H9 (cell line): Measurements from ENCODE around the gene FAM24B. TPM values are rescaled to one million over a fixed set of nuclear protein-coding genes. Genes with fewer than 3 reads are reported as not detected.
"Not testable (repeated sequence)": the region's sequence is repeated elsewhere in the genome, so short reads cannot be mapped to it uniquely, and the experiment has no call there.

Experiments used
- DNase-seq: peaks from one replicate; pipeline ENCODE4 v3.0.0-alpha.2; 2017
- H2AFZ ChIP-seq: one replicate; pipeline ENCODE4 v1.6.1; 2013; ENCODE audit warnings: mild to moderate bottlenecking, low read length, control low read depth, moderate library complexity
- H2AK5ac ChIP-seq: 2 replicates; pipeline ENCODE4 v1.6.1; 2013; ENCODE audit warnings: low read length, control low read depth, mixed read lengths; ENCODE audit not compliant: insufficient read length
- H2BK120ac ChIP-seq: one replicate; pipeline ENCODE4 v1.6.1; 2013; ENCODE audit warnings: low read depth, mild to moderate bottlenecking, low read length, control low read depth, inconsistent platforms; ENCODE audit not compliant: poor library complexity, severe bottlenecking
- H2BK12ac ChIP-seq: 2 replicates; pipeline ENCODE4 v1.6.1; 2013; ENCODE audit warnings: low read length, control low read depth, mixed read lengths, low read depth; ENCODE audit not compliant: insufficient read length
- H2BK15ac ChIP-seq: 2 replicates; pipeline ENCODE4 v1.6.1; 2013; ENCODE audit warnings: low read depth, low read length, control low read depth
- H2BK20ac ChIP-seq: one replicate; pipeline ENCODE4 v1.6.1; 2013; ENCODE audit warnings: low read depth, mild to moderate bottlenecking, low read length, control low read depth, inconsistent platforms; ENCODE audit not compliant: poor library complexity, severe bottlenecking
- H2BK5ac ChIP-seq: 2 replicates; pipeline ENCODE4 v1.6.1; 2013; ENCODE audit warnings: low read length, control low read depth, mixed read lengths; ENCODE audit not compliant: insufficient read length
- H3K14ac ChIP-seq: 2 replicates; pipeline ENCODE4 v1.6.1; 2013; ENCODE audit warnings: low read length, control low read depth; ENCODE audit not compliant: insufficient read depth
- H3K18ac ChIP-seq: 2 replicates; pipeline ENCODE4 v1.6.1; 2013; ENCODE audit warnings: low read depth, mild to moderate bottlenecking, mixed read lengths, low read length, control low read depth; ENCODE audit not compliant: insufficient read length
- H3K23ac ChIP-seq: 2 replicates; pipeline ENCODE4 v1.6.1; 2013; ENCODE audit warnings: low read length, control low read depth, mixed read lengths, low read depth; ENCODE audit not compliant: insufficient read length
- H3K23me2 ChIP-seq: 2 replicates; pipeline ENCODE4 v1.6.1; 2013; ENCODE audit warnings: low read depth, mild to moderate bottlenecking, mixed read lengths, low read length, control low read depth; ENCODE audit not compliant: insufficient read length, poor library complexity, severe bottlenecking
- H3K27ac ChIP-seq: 2 replicates; pipeline ENCODE4 v1.5.1; 2013; ENCODE audit warnings: low read length, control low read depth, mixed read lengths, low read depth; ENCODE audit not compliant: insufficient read length
- H3K27me3 ChIP-seq: 2 replicates; pipeline ENCODE4 v1.6.1; 2013; ENCODE audit warnings: low read length, control low read depth, inconsistent platforms; ENCODE audit not compliant: insufficient read depth
- H3K4ac ChIP-seq: 2 replicates; pipeline ENCODE4 v1.6.1; 2013; ENCODE audit warnings: low read depth, mild to moderate bottlenecking, control low read depth, inconsistent platforms, low read length, moderate library complexity
- H3K4me1 ChIP-seq: 2 replicates; pipeline ENCODE4 v1.6.1; 2013; ENCODE audit warnings: low read length, control low read depth, inconsistent platforms; ENCODE audit not compliant: insufficient read depth
- H3K4me2 ChIP-seq: 2 replicates; pipeline ENCODE4 v1.6.1; 2013; ENCODE audit warnings: low read length, control low read depth, mixed read lengths; ENCODE audit not compliant: insufficient read length, insufficient read depth
- H3K56ac ChIP-seq: 2 replicates; pipeline ENCODE4 v1.6.1; 2013; ENCODE audit warnings: low read depth, mild to moderate bottlenecking, mixed read lengths, low read length, control low read depth; ENCODE audit not compliant: insufficient read length
- H3K79me1 ChIP-seq: 2 replicates; pipeline ENCODE4 v1.6.1; 2013; ENCODE audit warnings: low read depth, mild to moderate bottlenecking, moderate library complexity, low read length, control low read depth, inconsistent platforms; ENCODE audit not compliant: insufficient read depth, poor library complexity, severe bottlenecking
- H3K79me2 ChIP-seq: 2 replicates; pipeline ENCODE4 v1.6.1; 2013; ENCODE audit warnings: low read length, control low read depth, inconsistent platforms; ENCODE audit not compliant: insufficient read depth
- H3K9ac ChIP-seq: 2 replicates; pipeline ENCODE4 v1.6.1; 2013; ENCODE audit warnings: low read length, control low read depth, mixed read lengths; ENCODE audit not compliant: insufficient read length; ENCODE audit errors: extremely low read depth
- H3K9me3 ChIP-seq: one replicate; pipeline ENCODE4 v1.6.1; 2013; ENCODE audit warnings: low read depth, low read length, inconsistent platforms; ENCODE audit not compliant: control insufficient read depth
- H3T11ph ChIP-seq: one replicate; pipeline ENCODE4 v1.6.1; 2013; ENCODE audit warnings: mild to moderate bottlenecking, low read length, control low read depth, inconsistent platforms
- H4K20me1 ChIP-seq: one replicate; pipeline ENCODE4 v1.6.1; 2013; ENCODE audit not compliant: control insufficient read depth, insufficient read length, insufficient read depth
- H4K5ac ChIP-seq: 2 replicates; pipeline ENCODE4 v1.6.1; 2013; ENCODE audit warnings: low read depth, mild to moderate bottlenecking, mixed read lengths, low read length, control low read depth; ENCODE audit not compliant: insufficient read length
- H4K8ac ChIP-seq: replicated peaks from 2 replicates; pipeline ENCODE4 v1.6.1; 2013; ENCODE audit warnings: low read length, control low read depth, mixed read lengths, low read depth; ENCODE audit not compliant: insufficient read length
- H4K91ac ChIP-seq: 2 replicates; pipeline ENCODE4 v1.6.1; 2013; ENCODE audit warnings: low read depth, mild to moderate bottlenecking, moderate library complexity, mixed read lengths, low read length, control low read depth; ENCODE audit not compliant: insufficient read length
- H3K27ac Mint-ChIP-seq, 3 experiments: 2 replicates in 2 of 3; 3 replicates in 1 of 3; pipeline ENCODE4 v1.8.0; 2020 to 2021; ENCODE audit warnings: mixed read lengths in 3 of 3, mild to moderate bottlenecking in 1 of 3, moderate library complexity in 1 of 3
- H3K27me3 Mint-ChIP-seq: 2 replicates; pipeline ENCODE4 v1.8.0; 2021; ENCODE audit warnings: low read depth, mild to moderate bottlenecking, moderate library complexity, mixed read lengths
- H3K36me3 Mint-ChIP-seq, 3 experiments: 2 replicates in 2 of 3; 3 replicates in 1 of 3; pipeline ENCODE4 v1.8.0; 2020 to 2021; ENCODE audit warnings: low read depth in 3 of 3, mixed read lengths in 3 of 3; ENCODE audit not compliant: insufficient read depth in 1 of 3
- H3K4me1 Mint-ChIP-seq, 2 experiments: 2 replicates each; pipeline ENCODE4 v1.8.0; 2020; ENCODE audit warnings: mixed read lengths in 2 of 2
- H3K4me3 Mint-ChIP-seq, 2 experiments: 2 replicates in 1 of 2; 3 replicates in 1 of 2; pipeline ENCODE4 v1.8.0; 2020 to 2021; ENCODE audit warnings: mild to moderate bottlenecking in 2 of 2, mixed read lengths in 2 of 2, moderate library complexity in 1 of 2
- H3K9me3 Mint-ChIP-seq, 2 experiments: 2 replicates in 1 of 2; 3 replicates in 1 of 2; pipeline ENCODE4 v1.8.0; 2020; ENCODE audit warnings: mild to moderate bottlenecking in 2 of 2, mixed read lengths in 2 of 2, moderate library complexity in 1 of 2
- WGBS: extraction: QIAGEN DNeasy Blood & Tissue Kit; methylation state at CpG from one replicate; pipeline ENCODE4 v1.1.7; 2013; ENCODE audit warnings: missing lambda C conversion rate, low lambda C conversion rate, mixed read lengths; ENCODE audit not compliant: insufficient read length; ENCODE audit errors: extremely low coverage; 5-methylcytosine and 5-hydroxymethylcytosine counted together
- total RNA-seq: library from RNA; stranded (reverse); gene quantifications from 2 replicates; pipeline ENCODE4 v1.2.1, GENCODE V29; 2021
- TF ChIP-seq, protein P1 (sequence below): fragments of 200-600 bp; sonication (generic); conservative IDR thresholded peaks from 3 replicates; pipeline ENCODE4 v1.8.0; 2021; ENCODE audit warnings: antibody characterized with exemption, mild to moderate bottlenecking

Gene FAM24B
- total RNA-seq, 1 experiment from 2014 or later, result not detected

DNA sequence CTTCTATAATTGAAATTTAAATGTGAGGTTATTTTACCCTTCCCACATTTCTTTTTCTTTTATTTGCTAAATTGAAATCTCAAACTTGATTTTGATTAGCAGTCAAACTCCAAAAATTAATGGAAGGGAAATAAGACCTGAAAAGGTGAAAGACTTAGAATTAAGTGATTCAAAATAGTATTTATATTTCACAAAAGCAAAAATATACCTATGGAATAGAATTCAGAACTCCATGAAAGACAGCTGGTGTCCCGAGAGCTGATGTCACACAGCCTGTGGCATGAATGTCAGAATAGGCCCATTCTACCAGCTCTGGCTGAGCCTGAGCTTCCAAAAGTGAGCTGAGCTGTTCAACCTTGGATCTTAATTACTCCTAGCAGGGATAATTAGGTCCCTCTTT lies 30.9 kb upstream of the FAM24B start, which contains the start of gene FAM24A:
Gene FAM24A, plus strand, starts transcription at position 301 of the 400 bp plus-strand sequence. CDS start 1,025 bp downstream, outside the sequence.
- no peak within 1 kb of the TSS for H3K14ac ChIP-seq
- no peaks in the 10 kb centered on the region for H3K4me1 ChIP-seq
- H2AFZ ChIP-seq, result no peak within 1 kb of the TSS
- Mint-ChIP-seq H3K4me1 (peaks cover 2 to 9% of the 10 kb centered on the region in 2 experiments; a peak in 3 of 4 replicates), H3K9me3 (peaks cover 0 to 3% of the 10 kb centered on the region in 2 experiments; a peak in 1 of 5 replicates), H3K4me3 (no peak within 1 kb of the TSS), H3K27me3 (peaks cover 23% of the 10 kb centered on the region), H3K36me3 (no peaks in the 10 kb centered on the region), H3K27ac (no peak within 1 kb of the TSS)
- H2AK5ac ChIP-seq, result no peak within 1 kb of the TSS
- no peak within 1 kb of the TSS for H2BK15ac ChIP-seq
- no peak within 1 kb of the TSS for H3K18ac ChIP-seq
- no CpG with 5 or more reads among the region's 1 CpG for WGBS
- H3K23me2 ChIP-seq, result no peaks in the 10 kb centered on the region
- TF ChIP-seq, protein P1, sequence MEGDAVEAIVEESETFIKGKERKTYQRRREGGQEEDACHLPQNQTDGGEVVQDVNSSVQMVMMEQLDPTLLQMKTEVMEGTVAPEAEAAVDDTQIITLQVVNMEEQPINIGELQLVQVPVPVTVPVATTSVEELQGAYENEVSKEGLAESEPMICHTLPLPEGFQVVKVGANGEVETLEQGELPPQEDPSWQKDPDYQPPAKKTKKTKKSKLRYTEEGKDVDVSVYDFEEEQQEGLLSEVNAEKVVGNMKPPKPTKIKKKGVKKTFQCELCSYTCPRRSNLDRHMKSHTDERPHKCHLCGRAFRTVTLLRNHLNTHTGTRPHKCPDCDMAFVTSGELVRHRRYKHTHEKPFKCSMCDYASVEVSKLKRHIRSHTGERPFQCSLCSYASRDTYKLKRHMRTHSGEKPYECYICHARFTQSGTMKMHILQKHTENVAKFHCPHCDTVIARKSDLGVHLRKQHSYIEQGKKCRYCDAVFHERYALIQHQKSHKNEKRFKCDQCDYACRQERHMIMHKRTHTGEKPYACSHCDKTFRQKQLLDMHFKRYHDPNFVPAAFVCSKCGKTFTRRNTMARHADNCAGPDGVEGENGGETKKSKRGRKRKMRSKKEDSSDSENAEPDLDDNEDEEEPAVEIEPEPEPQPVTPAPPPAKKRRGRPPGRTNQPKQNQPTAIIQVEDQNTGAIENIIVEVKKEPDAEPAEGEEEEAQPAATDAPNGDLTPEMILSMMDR, result no peak
- H2BK12ac ChIP-seq, result no peak within 1 kb of the TSS
- H3K23ac ChIP-seq, result no peak within 1 kb of the TSS
- no peaks in the 10 kb centered on the region for H3K79me1 ChIP-seq
- H2BK20ac ChIP-seq, result no peak within 1 kb of the TSS
- no peaks in the 10 kb centered on the region for H3K27me3 ChIP-seq
- H3K9me3 ChIP-seq, result no peaks in the 10 kb centered on the region
- H3K4me2 ChIP-seq, result no peak within 1 kb of the TSS
- no peak within 1 kb of the TSS for H3K9ac ChIP-seq
- H3K56ac ChIP-seq, result no peak within 1 kb of the TSS
- no peaks in the 10 kb centered on the region for H3K79me2 ChIP-seq
- H2BK120ac ChIP-seq, result no peak within 1 kb of the TSS
- H3K4ac ChIP-seq, result no peak within 1 kb of the TSS
- DNase-seq, result no peak
- H4K20me1 ChIP-seq, result no peaks in the 10 kb centered on the region
- H4K8ac ChIP-seq, result no peak within 1 kb of the TSS
- H4K5ac ChIP-seq, result no peak within 1 kb of the TSS
- no peak within 1 kb of the TSS for H4K91ac ChIP-seq
- no peak within 1 kb of the TSS for H3K27ac ChIP-seq
- no peak within 1 kb of the TSS for H2BK5ac ChIP-seq
- H3T11ph ChIP-seq, result no peak within 1 kb of the TSS

DNA sequence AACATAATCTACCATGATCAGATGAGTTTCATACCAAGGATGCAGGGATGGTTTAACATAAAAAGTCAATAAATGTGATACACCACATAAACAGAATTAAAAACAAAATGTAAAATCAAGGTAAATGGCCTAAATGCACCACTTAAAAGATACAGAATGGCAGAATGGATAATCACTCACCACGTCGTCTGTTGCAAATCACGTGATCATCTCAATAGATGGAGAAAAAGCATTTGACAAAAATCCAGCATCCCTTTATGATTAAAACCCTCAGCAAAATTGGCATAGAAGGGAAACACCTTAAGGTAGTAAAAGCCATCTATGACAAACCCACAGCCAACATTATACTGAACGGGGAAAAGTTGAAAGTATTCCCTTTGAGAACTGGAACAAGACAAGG lies 24.5 kb upstream of the FAM24B start:
- H3K14ac ChIP-seq, DNase-seq, H2AFZ ChIP-seq, H4K5ac ChIP-seq, H3K56ac ChIP-seq, H2BK15ac ChIP-seq, H3K27ac ChIP-seq, H3K79me2 ChIP-seq, H3K18ac ChIP-seq, H3K9me3 Mint-ChIP-seq, H3K23ac ChIP-seq, H3T11ph ChIP-seq, H3K4me3 Mint-ChIP-seq, H2AK5ac ChIP-seq, H3K27me3 ChIP-seq, H3K4me1 ChIP-seq, H3K9me3 ChIP-seq, H3K4me2 ChIP-seq, H3K27ac Mint-ChIP-seq, H2BK12ac ChIP-seq, H4K8ac ChIP-seq, H3K23me2 ChIP-seq, H3K79me1 ChIP-seq, H2BK5ac ChIP-seq, H3K36me3 Mint-ChIP-seq, H3K9ac ChIP-seq, H4K91ac ChIP-seq, H2BK120ac ChIP-seq, H3K4me1 Mint-ChIP-seq, H3K4ac ChIP-seq, H2BK20ac ChIP-seq, H4K20me1 ChIP-seq: not testable (repeated sequence)
- H3K27me3 Mint-ChIP-seq, result peaks cover 20% of the 10 kb centered on the region
- WGBS, result no CpG with 5 or more reads among the region's 4 CpGs
